MCF 10A (cell line): ENCODE data around the gene COMP. TPM values are rescaled to one million over a fixed set of nuclear protein-coding genes. Genes with fewer than 3 reads are reported as not detected.

Source experiments
- BruUV-seq: library from RNA; stranded (reverse); fragments of 400-500 nt; replicated peaks from 2 replicates; lab custom pipeline; 2021; lab: Mats Ljungman, UMichigan
- CTCF ChIA-PET: fragments of 300-600 bp; sonication (Branson Sonifier 250); formaldehyde crosslinking; extraction: SDS; loops from one replicate; lab custom pipeline; 2021; ENCODE audit warnings: antibody characterized with exemption, inconsistent platforms; lab: Yijun Ruan, JAX
- POLR2A ChIA-PET: fragments of 300-600, 350-650 bp; sonication (Branson Sonifier 250); formaldehyde crosslinking; extraction: SDS; loops from one replicate; lab custom pipeline; 2020; ENCODE audit warnings: antibody characterized with exemption, inconsistent platforms; lab: Yijun Ruan, JAX
- DNase-seq: peaks from one replicate; pipeline ENCODE4 v3.0.0-alpha.2; 2018; ENCODE audit not compliant: unreplicated experiment
- H3K27ac Mint-ChIP-seq: one replicate; pipeline ENCODE4 v1.8.0; 2022; ENCODE audit warnings: mild to moderate bottlenecking, low read depth, mixed read lengths; ENCODE audit not compliant: unreplicated experiment
- H3K27me3 Mint-ChIP-seq: one replicate; pipeline ENCODE4 v1.8.0; 2022; ENCODE audit warnings: mixed read lengths; ENCODE audit not compliant: insufficient read depth, unreplicated experiment
- H3K36me3 Mint-ChIP-seq: one replicate; pipeline ENCODE4 v1.8.0; 2022; ENCODE audit warnings: mild to moderate bottlenecking, moderate library complexity, mixed read lengths; ENCODE audit not compliant: insufficient read depth, unreplicated experiment
- H3K4me1 Mint-ChIP-seq: one replicate; pipeline ENCODE4 v1.8.0; 2022; ENCODE audit warnings: mixed read lengths; ENCODE audit not compliant: insufficient read depth, unreplicated experiment
- H3K4me3 Mint-ChIP-seq: one replicate; pipeline ENCODE4 v1.8.0; 2022; ENCODE audit warnings: mild to moderate bottlenecking, moderate library complexity, mixed read lengths; ENCODE audit not compliant: unreplicated experiment
- H3K9me3 Mint-ChIP-seq: one replicate; pipeline ENCODE4 v1.8.0; 2022; ENCODE audit warnings: mixed read lengths; ENCODE audit not compliant: unreplicated experiment
- intact Hi-C: fragments of 100-400 bp; cut with micrococcal nuclease; formaldehyde crosslinking; loops from 2 replicates; pipeline ENCODE4 v1.14.1; 2022
- total RNA-seq: library from RNA; stranded (reverse); gene quantifications from 2 replicates; pipeline ENCODE4 v1.2.3, GENCODE V29; 2022
- TF ChIP-seq, protein P1 (sequence below): fragments of 200-600 bp; IDR thresholded peaks from one replicate; pipeline ENCODE4 v1.8.0; 2022; ENCODE audit warnings: antibody characterized with exemption, mild to moderate bottlenecking; ENCODE audit not compliant: unreplicated experiment

Gene COMP
- total RNA-seq, 1 experiment from 2014 or later = not detected

GRCh38 chr19:18742838-18743783 is 48.0 kb downstream of the COMP start:
- no TSS peak for BruUV-seq
- Mint-ChIP-seq H3K4me3 (no peak overlapping the region), H3K4me1 (no peaks in the 10 kb centered on the region), H3K27ac (no peak overlapping the region), H3K9me3 (no peaks in the 10 kb centered on the region), H3K27me3 (no peaks in the 10 kb centered on the region), H3K36me3 (peaks cover 4% of the 10 kb centered on the region)
- CTCF ChIA-PET = no interaction called here
- TF ChIP-seq, protein P1, sequence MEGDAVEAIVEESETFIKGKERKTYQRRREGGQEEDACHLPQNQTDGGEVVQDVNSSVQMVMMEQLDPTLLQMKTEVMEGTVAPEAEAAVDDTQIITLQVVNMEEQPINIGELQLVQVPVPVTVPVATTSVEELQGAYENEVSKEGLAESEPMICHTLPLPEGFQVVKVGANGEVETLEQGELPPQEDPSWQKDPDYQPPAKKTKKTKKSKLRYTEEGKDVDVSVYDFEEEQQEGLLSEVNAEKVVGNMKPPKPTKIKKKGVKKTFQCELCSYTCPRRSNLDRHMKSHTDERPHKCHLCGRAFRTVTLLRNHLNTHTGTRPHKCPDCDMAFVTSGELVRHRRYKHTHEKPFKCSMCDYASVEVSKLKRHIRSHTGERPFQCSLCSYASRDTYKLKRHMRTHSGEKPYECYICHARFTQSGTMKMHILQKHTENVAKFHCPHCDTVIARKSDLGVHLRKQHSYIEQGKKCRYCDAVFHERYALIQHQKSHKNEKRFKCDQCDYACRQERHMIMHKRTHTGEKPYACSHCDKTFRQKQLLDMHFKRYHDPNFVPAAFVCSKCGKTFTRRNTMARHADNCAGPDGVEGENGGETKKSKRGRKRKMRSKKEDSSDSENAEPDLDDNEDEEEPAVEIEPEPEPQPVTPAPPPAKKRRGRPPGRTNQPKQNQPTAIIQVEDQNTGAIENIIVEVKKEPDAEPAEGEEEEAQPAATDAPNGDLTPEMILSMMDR = no peak
- DNase-seq = no peak
- intact Hi-C loops = no loop called here
- POLR2A ChIA-PET = no interaction called here

DNA sequence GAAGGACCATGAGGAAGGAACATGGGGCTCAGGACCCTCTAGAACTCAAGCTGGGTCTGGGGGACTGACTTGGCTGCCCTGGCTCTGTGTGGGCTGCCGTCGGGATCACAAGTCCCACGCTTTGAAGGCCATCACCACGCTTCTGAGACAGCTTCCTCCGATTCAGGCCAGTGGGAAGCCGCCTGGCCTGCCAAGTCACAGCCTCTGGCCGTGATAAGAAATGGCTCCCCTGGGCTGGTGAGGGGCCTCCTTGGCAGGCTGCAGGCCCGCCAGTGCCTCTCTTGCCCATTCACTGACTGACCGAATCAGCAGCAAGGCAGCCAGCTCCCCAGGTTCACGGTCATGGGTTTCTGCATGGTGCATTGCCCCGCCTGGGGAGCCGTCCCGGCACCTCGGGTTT is 48.8 kb downstream of the COMP start:
- Mint-ChIP-seq H3K9me3 (no peaks in the 10 kb centered on the region), H3K27me3 (no peaks in the 10 kb centered on the region), H3K27ac (no peak overlapping the region), H3K4me1 (no peaks in the 10 kb centered on the region), H3K4me3 (no peak overlapping the region), H3K36me3 (peaks cover 4% of the 10 kb centered on the region)
- intact Hi-C loops = no loop called here
- no peak for DNase-seq
- ChIA-PET CTCF (no interaction called here), POLR2A (no interaction called here)
- BruUV-seq = no TSS peak
- TF ChIP-seq, protein P1 = no peak

GRCh38 chr19:18741124-18742121 is 49.7 kb downstream of the COMP start:
- Mint-ChIP-seq H3K9me3 (no peaks in the 10 kb centered on the region), H3K27ac (no peak overlapping the region), H3K4me1 (no peaks in the 10 kb centered on the region), H3K27me3 (no peaks in the 10 kb centered on the region), H3K36me3 (peaks cover 4% of the 10 kb centered on the region), H3K4me3 (no peak overlapping the region)
- DNase-seq = peak; percentile 36
- BruUV-seq = no TSS peak
- intact Hi-C loops = no loop called here
- TF ChIP-seq, protein P1 = no peak
- POLR2A ChIA-PET = no interaction called here
- CTCF ChIA-PET = interaction anchor here (1.2 kb wide), 1 partner anchor 106 kb away, joined by 4 read pairs; no protein-coding TSS in a partner anchor
